ENCODE measurements around the gene RSPH1.
A peak's percentile ranks its signal among the peaks of the same experiment; 100 is the strongest.

Gene RSPH1

GRCh38 chr21:42461881-42462877, 33.8 kb downstream of the RSPH1 start:
- DNase-seq, result no peak

DNA sequence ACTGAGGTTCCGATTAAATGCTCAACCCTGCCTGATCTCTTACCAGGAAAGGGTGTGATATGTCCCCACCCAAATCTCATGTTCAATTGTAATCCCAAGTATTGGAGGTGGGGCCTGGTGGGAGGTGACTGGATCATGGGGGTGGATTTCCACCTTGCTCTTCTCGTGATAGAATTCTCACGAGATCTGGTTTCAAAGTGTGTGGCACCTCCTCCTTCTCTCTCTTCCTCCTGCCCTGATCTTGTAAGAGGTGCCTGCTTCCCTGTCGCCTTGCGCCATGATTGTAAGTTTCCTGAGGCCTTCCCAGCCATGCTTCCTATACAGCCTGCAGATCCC, 34.9 kb downstream of the RSPH1 start:
- DNase-seq, result no peak

DNA sequence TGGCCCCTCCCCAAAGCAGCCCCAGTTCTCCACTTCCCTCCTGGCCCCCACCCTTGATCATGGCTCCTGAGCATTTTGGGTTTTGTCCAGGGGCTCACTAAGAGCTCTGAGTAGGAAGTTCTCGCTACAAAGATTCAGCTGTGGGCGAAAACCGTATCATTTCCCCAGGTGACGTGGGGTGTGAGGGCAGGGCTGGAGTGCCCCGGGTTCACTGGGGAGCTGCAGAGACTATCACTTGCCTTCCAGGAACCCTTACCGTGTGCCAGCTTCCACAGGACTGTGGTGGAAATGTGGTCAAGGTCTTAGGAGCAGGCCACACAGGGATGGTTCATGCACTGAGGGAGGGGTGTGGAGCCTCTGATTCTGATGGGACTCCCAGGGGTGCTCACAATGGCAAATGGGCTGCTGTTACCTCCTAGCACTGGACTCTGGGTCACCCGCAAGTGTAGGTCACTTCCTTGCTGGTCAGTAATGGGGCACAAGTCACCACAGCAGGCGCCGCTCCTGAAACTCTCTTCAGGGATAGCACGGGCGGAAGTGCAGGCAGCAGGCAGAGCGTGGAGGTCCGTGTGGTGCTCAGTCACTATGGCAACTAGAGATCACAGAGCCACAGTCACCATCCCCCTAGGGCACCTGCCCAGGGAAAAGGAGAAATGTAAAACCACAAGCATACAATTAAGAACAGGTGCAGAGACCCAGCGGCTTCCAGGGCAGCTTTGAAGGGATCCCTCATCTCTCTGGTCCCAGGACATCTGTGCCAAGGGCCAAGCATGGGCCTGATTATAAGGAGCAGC, 35.4 kb downstream of the RSPH1 start:
- DNase-seq, result no peak

DNA sequence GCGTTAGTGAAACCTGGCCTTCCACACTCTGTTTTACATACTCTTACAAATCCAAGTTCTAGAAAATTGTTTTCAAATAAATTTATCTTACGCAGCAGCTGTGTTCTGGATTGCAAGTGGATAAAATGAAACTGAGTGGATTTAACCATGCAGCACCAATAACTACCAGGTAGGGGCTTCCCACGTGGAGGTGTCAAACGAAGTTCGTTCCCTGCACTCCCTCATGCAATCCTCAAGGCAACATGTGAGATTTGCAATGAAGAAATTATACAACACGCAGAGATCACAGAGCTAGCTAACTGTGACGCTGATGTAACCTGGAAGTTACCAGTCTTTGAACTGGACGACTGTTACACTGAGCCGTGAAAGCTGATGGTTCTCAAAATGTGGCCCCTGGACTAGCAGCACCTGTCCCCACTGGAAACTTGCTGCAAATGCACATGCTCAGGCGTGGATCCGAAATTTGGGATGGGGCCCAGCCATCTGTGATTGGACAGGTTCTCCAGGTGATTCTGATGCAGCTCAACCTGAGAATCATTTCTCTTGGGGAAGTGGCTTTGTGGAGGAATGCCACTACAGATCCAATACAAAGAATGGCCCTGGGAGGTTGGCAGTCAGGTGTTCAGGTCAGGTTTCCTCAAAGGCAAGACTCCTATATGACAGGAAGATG, 36.3 kb downstream of the RSPH1 start:
- DNase-seq, result no peak

- DNase-seq, result no peak
Observed at GRCh38 chr21:42459082-42459460, 37.0 kb downstream of the RSPH1 start.

DNA sequence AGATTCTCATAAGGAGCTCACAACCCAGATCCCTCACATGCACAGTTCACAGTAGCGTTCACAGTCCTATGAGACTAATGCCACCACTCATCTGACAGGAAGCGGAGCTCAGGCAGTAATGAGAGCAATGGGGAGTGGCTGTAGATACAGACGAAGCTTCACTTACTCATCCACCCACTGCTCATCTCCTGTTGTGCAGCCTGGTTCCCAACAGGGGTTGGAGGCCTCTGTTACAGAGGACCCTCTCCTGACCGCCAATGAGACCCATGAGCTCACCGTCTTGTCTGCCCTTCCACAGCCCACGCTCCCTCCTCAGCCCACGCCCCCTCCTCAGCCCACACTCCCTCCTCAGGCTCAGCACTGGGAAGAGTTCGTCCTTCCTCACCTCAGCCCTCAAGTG, 39.6 kb downstream of the RSPH1 start:
- peak; percentile 4 for DNase-seq

DNA sequence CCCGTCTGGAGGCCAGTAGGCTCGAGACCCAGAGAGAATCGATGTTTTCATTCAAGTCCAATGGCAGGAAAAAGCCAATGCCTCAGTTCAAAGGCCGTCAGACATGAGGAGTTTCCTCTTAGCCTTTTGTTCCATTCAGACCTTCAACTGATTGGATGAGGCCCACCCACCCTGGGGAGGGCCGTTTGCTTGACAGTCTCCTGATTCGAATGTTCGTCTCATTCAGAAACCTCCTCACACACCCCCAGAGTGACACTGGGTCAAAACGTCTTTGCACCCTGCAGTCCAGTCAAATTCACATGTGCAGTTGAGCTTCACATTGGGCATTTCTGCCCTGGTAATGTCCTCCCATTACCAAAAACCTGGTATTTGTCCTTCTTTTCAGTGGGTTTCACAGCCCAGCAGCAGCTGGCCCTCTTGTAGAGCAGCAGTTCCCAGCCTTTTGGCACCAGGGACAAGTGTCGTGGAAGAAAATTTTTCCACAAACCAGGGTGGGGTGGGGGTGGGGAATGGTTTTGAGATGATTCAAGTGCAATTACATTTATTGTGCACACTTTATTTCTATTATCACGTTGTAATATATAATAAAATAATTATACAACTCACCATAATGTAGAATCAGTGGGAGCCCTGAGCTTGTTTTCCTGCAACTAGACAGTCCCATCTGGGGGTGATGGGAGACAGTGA, 40.1 kb downstream of the RSPH1 start:
- no peak for DNase-seq

- no peak for DNase-seq
Observed at GRCh38 chr21:42455196-42455595, 40.8 kb downstream of the RSPH1 start.

DNA sequence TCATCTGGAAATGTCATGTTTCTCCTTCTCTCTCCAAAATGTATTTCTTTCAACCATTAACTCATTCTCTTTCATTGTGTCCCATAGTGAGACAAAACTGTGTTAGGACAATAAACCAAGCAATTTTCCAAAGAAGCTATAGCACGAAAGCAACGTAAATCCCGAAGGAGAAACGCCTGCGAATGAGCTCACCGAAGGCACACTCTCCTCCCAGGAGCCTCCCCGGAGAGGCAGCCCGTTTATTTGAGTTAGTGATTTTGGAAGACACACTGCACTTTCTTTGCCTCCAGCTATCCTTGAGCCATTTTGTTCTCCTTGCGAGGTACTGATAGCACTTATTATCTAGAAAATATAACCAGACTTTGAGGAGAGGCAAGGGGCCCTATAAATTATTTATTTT, 41.2 kb downstream of the RSPH1 start:
- DNase-seq, result no peak

DNA sequence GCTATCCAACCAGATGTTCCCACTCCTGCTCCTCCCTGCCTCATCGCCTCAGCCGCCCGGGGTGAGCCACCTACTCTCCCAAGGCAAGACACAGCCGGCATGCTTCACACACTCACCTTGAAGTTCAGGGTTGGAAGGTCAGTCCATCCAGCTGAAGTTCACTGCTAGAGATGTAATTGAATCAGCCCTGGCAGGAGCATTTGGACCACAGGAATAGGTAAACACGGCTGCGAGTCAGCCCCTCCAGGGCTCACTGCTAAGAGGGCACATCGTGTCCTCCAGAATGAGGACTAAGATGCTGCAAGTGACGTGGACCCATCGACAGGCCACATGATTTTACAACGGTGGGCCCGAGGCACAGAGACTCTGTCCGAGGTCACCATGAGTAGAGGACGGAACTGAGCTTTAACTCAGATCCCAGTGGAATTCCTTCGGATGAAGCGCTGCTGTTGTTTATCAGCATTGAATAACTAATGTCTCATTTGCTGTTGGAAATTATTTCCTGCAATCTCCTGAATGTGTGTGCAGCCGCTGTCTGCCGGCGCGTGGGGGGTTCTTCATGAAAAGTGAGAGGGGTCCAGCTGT, 41.9 kb downstream of the RSPH1 start:
- DNase-seq, result no peak

GRCh38 chr21:42453224-42453985, 42.6 kb downstream of the RSPH1 start:
- no peak for DNase-seq

- no peak for DNase-seq
Observed at GRCh38 chr21:42452401-42453223, 43.4 kb downstream of the RSPH1 start.

DNA sequence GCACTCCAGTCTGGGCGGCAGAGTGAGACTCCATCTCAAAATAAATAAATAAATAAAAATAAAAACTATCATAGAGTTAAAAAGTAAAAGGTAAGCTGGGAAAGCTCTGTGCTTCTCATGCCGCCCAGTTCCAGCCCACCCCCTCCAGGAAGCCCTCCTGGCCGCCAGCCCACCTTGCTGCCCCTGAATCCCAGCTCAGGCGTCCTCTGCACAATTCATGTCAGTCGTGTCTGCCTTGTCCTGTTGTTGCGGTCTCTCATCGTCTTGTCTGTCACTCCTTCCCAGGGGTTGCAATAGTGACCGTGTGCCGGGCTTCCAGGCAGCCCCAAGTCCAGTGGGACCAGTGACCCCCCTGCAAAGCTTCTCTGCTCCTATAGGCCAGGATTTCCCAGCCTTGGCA, 44.1 kb downstream of the RSPH1 start:
- DNase-seq, result no peak

DNA sequence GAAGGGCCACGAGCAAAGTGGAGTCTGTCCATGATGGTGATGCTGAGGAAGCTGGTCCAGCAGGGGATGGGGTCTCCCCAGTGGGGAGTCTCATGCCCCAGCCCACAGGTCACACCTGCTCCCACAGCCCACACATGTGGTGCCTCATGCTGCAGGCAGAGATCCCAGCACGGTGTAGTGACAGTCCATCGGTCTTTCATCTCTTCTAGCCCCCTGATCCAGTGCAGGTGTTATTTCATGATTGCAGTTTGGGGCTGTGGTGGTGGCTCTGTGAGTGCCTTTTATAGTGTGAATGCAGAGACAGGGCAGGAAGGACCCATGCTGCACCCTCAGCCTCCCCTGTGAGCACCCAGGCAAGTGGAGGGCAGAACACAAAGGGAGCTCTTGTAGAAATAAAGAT, 47.3 kb downstream of the RSPH1 start:
- no peak for DNase-seq

- no peak for DNase-seq
Observed at GRCh38 chr21:42447732-42448131, 48.3 kb downstream of the RSPH1 start.

GRCh38 chr21:42447182-42447581, 48.8 kb downstream of the RSPH1 start:
- no peak for DNase-seq

DNA sequence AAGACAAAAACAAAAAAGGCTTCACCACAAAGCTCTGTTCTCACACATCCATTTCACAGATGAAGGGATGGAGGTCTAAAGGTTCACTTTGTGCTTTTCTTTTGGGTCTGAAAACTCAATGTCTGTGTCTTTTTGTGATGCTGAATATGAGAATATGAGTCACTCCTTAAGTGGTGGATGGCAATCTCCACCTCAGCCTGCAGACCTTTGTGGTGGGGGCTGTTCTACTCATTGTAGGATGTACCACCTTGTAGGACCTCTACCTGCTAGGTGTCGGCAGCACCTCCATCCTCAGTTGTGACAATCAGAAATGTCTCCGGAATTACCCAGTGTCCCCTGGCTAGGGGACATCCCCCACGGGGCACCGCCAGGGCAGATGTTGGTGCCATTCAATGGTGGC, 49.5 kb downstream of the RSPH1 start:
- no peak for DNase-seq

GRCh38 chr21:42445311-42445710, 50.7 kb downstream of the RSPH1 start:
- no peak for DNase-seq

DNA sequence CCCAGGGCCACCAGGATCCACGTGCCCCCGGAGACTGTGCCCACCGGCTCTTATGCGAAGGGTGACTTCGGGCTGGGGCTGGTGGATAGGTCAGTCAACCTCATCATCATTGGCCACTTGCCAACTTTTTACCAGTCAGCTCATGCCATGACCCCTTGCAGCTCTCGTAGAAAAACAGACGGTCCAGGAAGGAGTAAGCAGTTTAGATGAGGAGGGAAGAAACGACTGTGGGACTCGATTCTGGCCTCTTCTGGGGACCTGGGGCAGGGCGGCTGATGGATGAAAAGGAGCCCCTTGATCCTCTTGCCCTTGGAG, 51.3 kb downstream of the RSPH1 start:
- no peak for DNase-seq

DNA sequence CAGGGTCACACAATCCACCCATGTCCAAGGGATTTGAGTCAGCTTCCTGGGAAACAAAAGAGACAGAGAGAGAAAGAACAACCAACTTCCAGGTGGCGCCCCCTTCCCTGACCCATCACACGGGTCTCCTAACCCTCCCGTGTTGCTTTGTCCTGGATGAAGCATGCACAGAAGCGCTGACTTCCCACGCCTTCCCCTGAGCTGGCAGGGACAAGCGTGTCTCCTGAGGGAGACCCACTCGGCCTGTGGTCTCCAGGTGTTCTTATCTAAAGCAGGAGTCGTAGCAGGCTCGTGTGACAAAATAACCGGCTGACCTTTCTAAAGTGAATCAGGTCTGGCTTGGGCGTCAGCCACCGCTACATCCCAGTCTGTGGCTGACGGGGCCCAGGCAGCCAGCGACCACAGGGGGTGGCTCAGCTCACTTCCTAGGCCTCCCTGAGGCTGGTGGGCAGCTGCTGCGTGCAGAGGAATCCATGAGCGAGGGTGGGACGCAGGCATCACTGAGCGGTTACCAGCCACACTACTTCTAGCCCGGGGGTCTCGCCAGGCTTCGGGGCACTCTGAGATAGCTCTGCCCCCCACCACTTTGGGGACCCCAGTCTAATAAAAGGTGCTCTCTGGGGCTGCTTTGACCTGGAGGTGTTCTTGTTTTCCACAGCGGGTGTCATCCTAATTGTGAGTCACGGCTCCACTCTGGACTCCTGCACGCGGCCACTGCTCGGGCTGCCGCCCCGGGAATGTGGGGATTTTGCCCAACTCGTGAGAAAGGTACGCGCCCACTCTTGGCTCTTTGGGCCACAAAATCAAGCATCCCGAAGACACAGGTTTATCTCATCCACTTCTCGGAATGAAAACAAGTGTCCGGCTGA, 51.9 kb downstream of the RSPH1 start:
- no peak for DNase-seq
